Hindlimb muscle (tissue), 1 donor: ENCODE results near the gene EBP. TPM values are rescaled to one million over a fixed set of nuclear protein-coding genes. Genes with fewer than 3 reads are reported as not detected.
"Not testable (repeated sequence)": the region's sequence is repeated elsewhere in the genome, so short reads cannot be mapped to it uniquely, and the experiment has no call there.

Experiments used
- DNase-seq: peaks from one replicate; pipeline ENCODE4 v3.0.0-alpha.2; 2013
- polyA plus RNA-seq: library from polyadenylated mRNA; unstranded; fragments of 120-200 nt; gene quantifications from one replicate; pipeline ENCODE4 v1.2.1, GENCODE V29; 2013; ENCODE audit not compliant: insufficient read length

Gene EBP
- polyA plus RNA-seq, 1 donor = 20.0 TPM

GRCh38 chrX:48493890-48494364 lies 27.7 kb upstream of the EBP start:
- DNase-seq = no peak

- DNase-seq = no peak
Observed at GRCh38 chrX:48496660-48497059, 24.9 kb upstream of the EBP start.

- DNase-seq = no peak
Observed at GRCh38 chrX:48497871-48498270, 23.7 kb upstream of the EBP start.

- no peak for DNase-seq
Observed at GRCh38 chrX:48498374-48498809, 23.2 kb upstream of the EBP start.

- no peak for DNase-seq
Observed at GRCh38 chrX:48504261-48504660, 17.3 kb upstream of the EBP start.

- no peak for DNase-seq
Observed at GRCh38 chrX:48505481-48505880, 16.1 kb upstream of the EBP start.

- no peak for DNase-seq
Observed at GRCh38 chrX:48507246-48507645, 14.4 kb upstream of the EBP start.

GRCh38 chrX:48508400-48509244 lies 13.0 kb upstream of the EBP start, which contains the start of gene PORCN:
Gene PORCN, plus strand, starts transcription at chrX:48508992. Its CDS starts 829 bp downstream, at chrX:48509821.
- DNase-seq = peak; percentile 67

- DNase-seq = peak; percentile 4
Observed at GRCh38 chrX:48509245-48509590, 12.4 kb upstream of the EBP start.

- no peak for DNase-seq
Observed at GRCh38 chrX:48509619-48510018, 12.0 kb upstream of the EBP start.

- DNase-seq = no peak
Observed at GRCh38 chrX:48511560-48511959, 10.0 kb upstream of the EBP start.

GRCh38 chrX:48512371-48512935 lies 9.2 kb upstream of the EBP start:
- no peak for DNase-seq

GRCh38 chrX:48513670-48514069 lies 7.9 kb upstream of the EBP start:
- no peak for DNase-seq

- no peak for DNase-seq
Observed at GRCh38 chrX:48514126-48514806, 7.3 kb upstream of the EBP start.

- DNase-seq = no peak
Observed at GRCh38 chrX:48514868-48515460, 6.6 kb upstream of the EBP start.

GRCh38 chrX:48515842-48516241 lies 5.8 kb upstream of the EBP start:
- no peak for DNase-seq

- no peak for DNase-seq
Observed at GRCh38 chrX:48516285-48516684, 5.3 kb upstream of the EBP start.

- no peak for DNase-seq
Observed at GRCh38 chrX:48516987-48517386, 4.6 kb upstream of the EBP start.

GRCh38 chrX:48519481-48519880 lies 2.1 kb upstream of the EBP start:
- DNase-seq = not testable (repeated sequence)

GRCh38 chrX:48520455-48520854 lies 1.2 kb upstream of the EBP start:
- DNase-seq = no peak

GRCh38 chrX:48520976-48521352 lies 644 bp upstream of the EBP start:
- no peak for DNase-seq

- no peak for DNase-seq
Observed at GRCh38 chrX:48522291-48522690, 683 bp downstream of the EBP start.

GRCh38 chrX:48523682-48524081 lies 2.1 kb downstream of the EBP start:
- DNase-seq = no peak
